Body of pancreas (tissue), 4 donors: Measurements from ENCODE around the gene CHODL. TPM values are rescaled to one million over a fixed set of nuclear protein-coding genes. Genes with fewer than 3 reads are reported as not detected.

ENCODE experiments used
- ATAC-seq: fragments of 150-250 bp; one replicate; pipeline ENCODE4 v1.9.1; 2016
- DNase-seq, 4 donors: peaks; one replicate each; pipeline ENCODE4 v3.0.0-alpha.2; 2019
- H3K27ac ChIP-seq, 4 donors: fragments of 200-600 bp; sonication (generic); 1 replicate in 3 of 4; 2 replicates in 1 of 4; pipeline versions ENCODE4 v1.5.1 to v1.6.1; 2016 to 2019; ENCODE audit warnings: mild to moderate bottlenecking in 1 of 4, mixed read lengths in 1 of 4, moderate library complexity in 1 of 4
- H3K27me3 ChIP-seq, 2 donors: fragments of 200-600 bp; sonication (generic); one replicate each; pipeline ENCODE4 v1.6.0; 2016; ENCODE audit warnings: mild to moderate bottlenecking in 1 of 2
- H3K36me3 ChIP-seq, 2 donors: fragments of 200-600 bp; sonication (generic); replicated peaks in 1 of 2; 2 replicates each; pipeline ENCODE4 v1.5.1; 2016; ENCODE audit warnings: low read depth in 2 of 2; ENCODE audit not compliant: insufficient read depth in 1 of 2
- H3K4me1 ChIP-seq: fragments of 200-600 bp; sonication (generic); one replicate; pipeline ENCODE4 v1.6.0; 2016
- H3K4me3 ChIP-seq, 2 donors: fragments of 200-600 bp; sonication (generic); 1 replicate in 1 of 2; 2 replicates in 1 of 2; pipeline ENCODE4 v1.5.1; 2016 to 2019
- H3K9me3 ChIP-seq, 3 donors: fragments of 200-600 bp; sonication (generic); 1 replicate in 2 of 3; 2 replicates in 1 of 3; pipeline ENCODE4 v1.5.1; 2016
- POLR2A ChIP-seq, 3 donors: fragments of 450-650 bp; IDR thresholded peaks; one replicate each; pipeline ENCODE4 v1.6.1; 2016; ENCODE audit warnings: antibody characterized with exemption in 3 of 3, mild to moderate bottlenecking in 2 of 3
- WGBS, 2 donors: methylation state at CpG; one replicate each; pipeline ENCODE4 v1.1.5; 2017; 5-methylcytosine and 5-hydroxymethylcytosine counted together
- intact Hi-C: fragments of 100-400 bp; cut with DNase I; formaldehyde crosslinking; loops from one replicate; pipeline ENCODE4 v1.15.1; 2023
- total RNA-seq, 2 donors: library from RNA; depleted of rRNA; stranded (reverse); fragments of >200 nt; gene quantifications; one replicate each; pipeline ENCODE4 v1.1.0, GENCODE V29; 2016
- TF ChIP-seq, protein P1 (sequence below), 7 experiments: fragments of 450-650 bp in 4 of 7; fragments of 200-600 bp in 3 of 7; sonication (generic) in 3 of 7; IDR thresholded peaks; one replicate each; pipeline ENCODE4 v1.5.1; 2016 to 2019; ENCODE audit warnings: antibody characterized with exemption in 7 of 7

The CHODL gene, protein sequence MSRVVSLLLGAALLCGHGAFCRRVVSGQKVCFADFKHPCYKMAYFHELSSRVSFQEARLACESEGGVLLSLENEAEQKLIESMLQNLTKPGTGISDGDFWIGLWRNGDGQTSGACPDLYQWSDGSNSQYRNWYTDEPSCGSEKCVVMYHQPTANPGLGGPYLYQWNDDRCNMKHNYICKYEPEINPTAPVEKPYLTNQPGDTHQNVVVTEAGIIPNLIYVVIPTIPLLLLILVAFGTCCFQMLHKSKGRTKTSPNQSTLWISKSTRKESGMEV
- total RNA-seq, result 1 to 10 TPM in 1 of 2 donors, under 1 TPM in 1; 0.26 to 4.9 TPM

DNA sequence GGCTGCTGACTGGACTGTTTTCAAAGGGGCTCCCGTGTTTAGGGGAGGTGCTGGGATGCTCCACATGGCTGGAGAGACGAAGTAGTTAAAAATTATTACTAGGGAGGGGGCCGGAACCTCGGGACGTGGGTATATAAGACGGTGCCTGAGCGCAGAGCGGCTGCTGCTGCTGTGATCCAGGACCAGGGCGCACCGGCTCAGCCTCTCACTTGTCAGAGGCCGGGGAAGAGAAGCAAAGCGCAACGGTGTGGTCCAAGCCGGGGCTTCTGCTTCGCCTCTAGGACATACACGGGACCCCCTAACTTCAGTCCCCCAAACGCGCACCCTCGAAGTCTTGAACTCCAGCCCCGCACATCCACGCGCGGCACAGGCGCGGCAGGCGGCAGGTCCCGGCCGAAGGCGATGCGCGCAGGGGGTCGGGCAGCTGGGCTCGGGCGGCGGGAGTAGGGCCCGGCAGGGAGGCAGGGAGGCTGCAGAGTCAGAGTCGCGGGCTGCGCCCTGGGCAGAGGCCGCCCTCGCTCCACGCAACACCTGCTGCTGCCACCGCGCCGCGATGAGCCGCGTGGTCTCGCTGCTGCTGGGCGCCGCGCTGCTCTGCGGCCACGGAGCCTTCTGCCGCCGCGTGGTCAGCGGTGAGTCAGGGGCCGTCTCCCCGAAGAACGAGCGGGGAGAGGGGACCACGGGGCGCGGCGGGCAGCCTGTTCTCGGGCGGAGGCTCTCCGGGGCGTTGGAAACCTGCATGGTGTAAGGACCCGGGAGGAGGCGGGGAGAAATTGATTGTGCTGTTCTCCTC is at the start of gene CHODL:
Gene CHODL, plus strand, starts transcription at position 163 of the 793 bp plus-strand sequence. Its CDS starts 391 bp downstream, at position 554.
- ATAC-seq (no peak), DNase-seq (no peak)
- H3K27me3 ChIP-seq, result no peaks in the 10 kb centered on the region
- no peak within 1 kb of the TSS for H3K4me3 ChIP-seq
- 2 to 3% methylated on average over 29 to 72 of the region's 72 CpGs for WGBS, 2 donors
- intact Hi-C loops, result no loop called here
- H3K9me3 ChIP-seq, result no peaks in the 10 kb centered on the region
- TF ChIP-seq POLR2A (IDR thresholded peaks at IDR 0.05), result no peak
- TF ChIP-seq, protein P1, sequence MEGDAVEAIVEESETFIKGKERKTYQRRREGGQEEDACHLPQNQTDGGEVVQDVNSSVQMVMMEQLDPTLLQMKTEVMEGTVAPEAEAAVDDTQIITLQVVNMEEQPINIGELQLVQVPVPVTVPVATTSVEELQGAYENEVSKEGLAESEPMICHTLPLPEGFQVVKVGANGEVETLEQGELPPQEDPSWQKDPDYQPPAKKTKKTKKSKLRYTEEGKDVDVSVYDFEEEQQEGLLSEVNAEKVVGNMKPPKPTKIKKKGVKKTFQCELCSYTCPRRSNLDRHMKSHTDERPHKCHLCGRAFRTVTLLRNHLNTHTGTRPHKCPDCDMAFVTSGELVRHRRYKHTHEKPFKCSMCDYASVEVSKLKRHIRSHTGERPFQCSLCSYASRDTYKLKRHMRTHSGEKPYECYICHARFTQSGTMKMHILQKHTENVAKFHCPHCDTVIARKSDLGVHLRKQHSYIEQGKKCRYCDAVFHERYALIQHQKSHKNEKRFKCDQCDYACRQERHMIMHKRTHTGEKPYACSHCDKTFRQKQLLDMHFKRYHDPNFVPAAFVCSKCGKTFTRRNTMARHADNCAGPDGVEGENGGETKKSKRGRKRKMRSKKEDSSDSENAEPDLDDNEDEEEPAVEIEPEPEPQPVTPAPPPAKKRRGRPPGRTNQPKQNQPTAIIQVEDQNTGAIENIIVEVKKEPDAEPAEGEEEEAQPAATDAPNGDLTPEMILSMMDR (IDR thresholded peaks at IDR 0.05), result no peak
- no peak within 1 kb of the TSS for H3K27ac ChIP-seq
- H3K4me1 ChIP-seq, result peaks cover 16% of the 10 kb centered on the region
- H3K36me3 ChIP-seq, result no peaks in the 10 kb centered on the region

DNA sequence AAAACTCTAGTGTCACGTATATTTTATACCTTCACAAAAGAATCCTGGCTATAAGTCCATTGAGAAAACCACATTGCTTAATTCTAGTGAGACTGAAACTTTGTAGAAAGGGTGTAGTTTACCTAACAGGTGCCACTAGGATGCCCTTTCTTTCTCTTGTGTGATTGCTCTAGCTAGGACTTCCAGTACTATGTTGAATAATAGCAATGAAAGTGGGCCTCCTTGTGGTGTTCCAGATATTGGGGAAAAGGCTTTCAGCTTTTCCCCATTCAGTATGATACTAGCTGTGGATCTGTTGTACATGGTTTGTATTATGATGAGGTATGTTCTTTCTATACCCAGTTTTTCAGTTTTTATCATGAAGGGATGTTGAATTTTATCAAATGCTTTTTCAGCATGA is 39.7 kb upstream of the CHODL start:
- DNase-seq (no peak), ATAC-seq (no peak)
- no peak overlapping the region for H3K4me3 ChIP-seq
- H3K27me3 ChIP-seq, result no peaks in the 10 kb centered on the region
- intact Hi-C loops, result no loop called here
- no peaks in the 10 kb centered on the region for H3K9me3 ChIP-seq
- 56 to 69% methylated on average over 1 of the region's 1 CpG for WGBS, 2 donors
- H3K36me3 ChIP-seq, result no peaks in the 10 kb centered on the region
- H3K27ac ChIP-seq, result no peak overlapping the region
- no peaks in the 10 kb centered on the region for H3K4me1 ChIP-seq
- no peak for TF ChIP-seq POLR2A (IDR thresholded peaks at IDR 0.05)
- TF ChIP-seq, protein P1 (IDR thresholded peaks at IDR 0.05), result no peak

DNA sequence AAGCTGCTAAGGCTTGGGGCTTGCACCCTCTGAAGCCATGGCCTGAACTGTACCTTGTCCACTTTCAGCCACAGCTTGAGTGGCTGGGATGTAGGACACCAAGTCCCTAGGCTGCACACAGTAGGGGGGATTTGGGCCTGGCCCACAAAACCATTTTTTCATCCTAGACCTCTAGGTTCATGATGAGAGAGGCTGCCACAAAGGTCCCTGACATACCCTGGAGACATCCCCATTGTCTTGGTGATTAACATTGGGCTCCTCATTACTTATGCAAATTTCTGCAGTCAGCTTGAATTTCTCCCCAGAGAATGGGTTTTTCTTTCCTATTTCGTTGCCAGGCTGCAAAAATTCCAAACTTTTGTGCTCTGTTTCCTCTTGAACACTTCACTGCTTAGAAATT is 26.3 kb upstream of the CHODL start:
- no peak overlapping the region for H3K4me3 ChIP-seq
- DNase-seq (no peak), ATAC-seq (no peak)
- no peaks in the 10 kb centered on the region for H3K4me1 ChIP-seq
- H3K36me3 ChIP-seq, result no peaks in the 10 kb centered on the region
- H3K27ac ChIP-seq, result no peak overlapping the region
- H3K27me3 ChIP-seq, result no peaks in the 10 kb centered on the region
- TF ChIP-seq, protein P1 (IDR thresholded peaks at IDR 0.05), result no peak
- no peak for TF ChIP-seq POLR2A (IDR thresholded peaks at IDR 0.05)
- no peaks in the 10 kb centered on the region for H3K9me3 ChIP-seq
- WGBS, 2 donors, result 26 to 37% methylated on average over 1 of the region's 1 CpG
- intact Hi-C loops, result no loop called here

DNA sequence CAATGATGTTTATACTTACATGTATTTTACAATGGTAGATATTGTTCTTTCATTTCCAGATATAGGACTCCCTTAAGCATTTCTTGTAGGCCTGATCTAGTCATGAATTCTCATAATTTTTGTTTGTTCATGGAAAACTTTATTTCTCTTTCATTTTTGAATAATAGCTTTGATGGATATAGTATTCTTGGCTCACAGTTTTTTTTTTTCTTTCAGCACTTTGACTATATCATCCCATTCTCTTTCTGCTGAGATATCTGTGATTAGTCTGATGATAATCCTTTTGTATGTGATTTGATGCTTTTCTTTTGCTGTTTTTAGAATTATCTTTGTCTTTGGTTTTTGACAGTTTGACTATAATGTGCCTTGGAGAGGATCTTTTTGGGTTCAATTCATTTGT is 24.1 kb upstream of the CHODL start:
- Histone ChIP-seq H3K9me3 (no peaks in the 10 kb centered on the region), H3K4me3 (no peak overlapping the region), H3K27me3 (no peaks in the 10 kb centered on the region), H3K36me3 (no peaks in the 10 kb centered on the region), H3K27ac (no peak overlapping the region), H3K4me1 (no peaks in the 10 kb centered on the region)
- ATAC-seq (no peak), DNase-seq (no peak)
- TF ChIP-seq, protein P1 (IDR thresholded peaks at IDR 0.05), result no peak
- TF ChIP-seq POLR2A (IDR thresholded peaks at IDR 0.05), result no peak
- intact Hi-C loops, result no loop called here
